NCI-H2107 treated with DMSO at 0.1 percent for 48 hours (cell line): ENCODE data around the gene CNDP1.
"Not testable (repeated sequence)": the region's sequence is repeated elsewhere in the genome, so short reads cannot be mapped to it uniquely, and the experiment has no call there.

Experiments used
- DNase-seq: peaks from one replicate; lab custom pipeline; 2025; ENCODE audit not compliant: unreplicated experiment; lab: John Stamatoyannopoulos, UW

The CNDP1 gene, protein sequence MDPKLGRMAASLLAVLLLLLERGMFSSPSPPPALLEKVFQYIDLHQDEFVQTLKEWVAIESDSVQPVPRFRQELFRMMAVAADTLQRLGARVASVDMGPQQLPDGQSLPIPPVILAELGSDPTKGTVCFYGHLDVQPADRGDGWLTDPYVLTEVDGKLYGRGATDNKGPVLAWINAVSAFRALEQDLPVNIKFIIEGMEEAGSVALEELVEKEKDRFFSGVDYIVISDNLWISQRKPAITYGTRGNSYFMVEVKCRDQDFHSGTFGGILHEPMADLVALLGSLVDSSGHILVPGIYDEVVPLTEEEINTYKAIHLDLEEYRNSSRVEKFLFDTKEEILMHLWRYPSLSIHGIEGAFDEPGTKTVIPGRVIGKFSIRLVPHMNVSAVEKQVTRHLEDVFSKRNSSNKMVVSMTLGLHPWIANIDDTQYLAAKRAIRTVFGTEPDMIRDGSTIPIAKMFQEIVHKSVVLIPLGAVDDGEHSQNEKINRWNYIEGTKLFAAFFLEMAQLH

DNA sequence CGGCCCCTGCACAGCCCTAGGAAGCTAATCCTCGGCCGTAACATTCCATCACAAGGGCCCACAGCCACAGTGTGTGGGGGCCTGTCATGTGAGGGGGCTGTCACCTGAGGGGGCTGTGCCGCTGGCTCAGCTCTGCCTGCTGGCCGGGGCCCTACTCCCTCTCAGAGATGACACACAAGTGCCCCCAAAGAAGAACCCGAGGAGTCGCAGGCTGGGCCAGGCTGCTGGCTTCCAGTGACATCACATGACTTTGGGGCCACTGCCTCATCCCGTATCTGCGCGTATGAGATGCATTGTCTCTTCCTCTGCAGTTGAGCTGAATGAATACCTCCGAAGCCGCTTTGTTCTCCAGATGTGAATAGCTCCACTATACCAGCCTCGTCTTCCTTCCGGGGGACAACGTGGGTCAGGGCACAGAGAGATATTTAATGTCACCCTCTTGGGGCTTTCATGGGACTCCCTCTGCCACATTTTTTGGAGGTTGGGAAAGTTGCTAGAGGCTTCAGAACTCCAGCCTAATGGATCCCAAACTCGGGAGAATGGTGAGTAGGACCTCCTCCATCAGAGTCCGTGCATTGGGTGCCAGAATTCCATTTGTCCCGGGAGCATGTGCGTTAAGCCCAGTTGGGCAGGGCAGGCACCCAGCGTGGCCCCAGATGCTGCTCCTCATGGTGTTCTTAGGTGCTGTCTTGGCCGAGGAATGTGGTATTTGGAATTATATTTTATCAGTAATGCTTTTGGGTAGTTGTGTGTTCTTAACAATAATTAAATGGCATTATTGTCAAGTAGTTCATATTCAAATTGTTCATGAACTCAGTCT lies at the start of gene CNDP1:
Gene CNDP1, plus strand, starts transcription at position 351 of the 820 bp plus-strand sequence. Its CDS starts 168 bp downstream, at position 519.
- no peak for DNase-seq

DNA sequence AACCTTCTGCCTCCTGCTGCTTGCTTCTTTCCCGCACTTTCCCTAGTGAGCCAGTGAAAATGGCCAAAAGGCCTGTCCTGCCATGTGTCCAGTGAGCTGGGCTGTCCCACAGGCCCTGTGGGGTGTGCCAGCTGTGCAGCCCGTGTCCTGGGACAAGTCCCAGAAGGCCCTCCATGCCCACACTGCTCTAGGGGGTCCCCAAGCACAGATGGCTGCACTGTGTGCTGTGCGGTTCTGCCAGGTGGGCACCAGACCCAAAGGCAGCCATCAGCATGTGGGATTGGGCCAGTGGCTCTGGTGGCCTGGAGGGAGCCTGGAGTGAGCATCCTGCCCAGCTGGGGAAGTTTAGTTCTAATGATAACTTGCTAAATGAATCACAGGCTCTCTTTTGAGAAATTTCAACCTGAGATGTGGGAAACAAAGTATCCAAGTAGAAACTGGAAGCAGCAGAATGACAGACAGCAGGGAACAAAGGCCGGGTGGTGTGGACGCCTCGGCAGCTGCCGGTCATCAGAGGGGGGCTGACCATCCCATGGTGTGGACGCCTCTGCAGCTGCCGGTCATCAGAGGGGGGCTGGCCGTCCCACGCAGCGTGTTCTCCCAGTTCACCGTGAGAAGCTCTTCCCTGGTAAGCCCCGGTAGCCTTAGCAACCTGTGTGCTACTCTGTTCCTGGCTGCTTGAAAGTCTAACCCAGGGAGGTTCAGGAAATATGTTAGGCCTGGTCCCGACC lies 48.0 kb upstream of the CNDP1 start:
- DNase-seq = no peak

DNA sequence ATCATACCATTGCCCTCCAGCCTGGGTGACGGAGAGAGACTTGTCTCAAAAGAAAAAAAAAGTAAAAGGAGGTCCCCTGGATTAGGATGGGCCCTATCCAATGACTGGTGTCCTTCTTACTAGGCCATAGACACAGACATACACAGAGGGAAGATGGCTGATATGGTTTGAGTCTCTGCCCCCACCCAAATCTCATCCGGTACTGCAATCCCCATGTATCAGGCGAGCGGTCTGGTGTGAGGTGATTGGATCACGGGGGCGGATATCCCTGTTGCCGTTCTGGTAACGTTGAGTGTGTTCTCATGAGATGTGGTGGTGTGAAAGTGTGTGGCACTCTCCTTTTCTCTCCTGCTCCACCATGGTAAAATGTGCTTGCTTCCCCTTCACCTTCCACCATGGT lies 45.9 kb upstream of the CNDP1 start:
- DNase-seq = no peak

DNA sequence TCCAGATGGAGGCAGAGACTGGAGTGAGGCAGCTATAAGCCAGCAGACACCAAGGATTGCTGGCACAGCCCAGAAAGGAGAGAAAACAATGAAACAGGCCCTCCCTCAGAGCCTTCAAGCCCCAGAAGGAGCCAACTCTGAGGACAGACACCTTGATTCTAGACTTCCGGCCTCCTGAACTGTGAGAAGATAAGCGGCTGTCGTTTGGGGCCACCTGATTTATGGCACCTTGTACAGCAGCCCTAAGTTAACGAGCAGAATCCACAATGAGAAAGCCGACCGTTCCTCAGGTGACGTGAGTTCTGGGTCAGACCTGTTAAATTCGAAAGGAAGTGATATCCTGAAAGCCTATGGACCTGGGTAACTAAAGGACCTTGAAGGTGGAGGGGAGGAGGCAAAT lies 45.4 kb upstream of the CNDP1 start:
- DNase-seq = no peak

DNA sequence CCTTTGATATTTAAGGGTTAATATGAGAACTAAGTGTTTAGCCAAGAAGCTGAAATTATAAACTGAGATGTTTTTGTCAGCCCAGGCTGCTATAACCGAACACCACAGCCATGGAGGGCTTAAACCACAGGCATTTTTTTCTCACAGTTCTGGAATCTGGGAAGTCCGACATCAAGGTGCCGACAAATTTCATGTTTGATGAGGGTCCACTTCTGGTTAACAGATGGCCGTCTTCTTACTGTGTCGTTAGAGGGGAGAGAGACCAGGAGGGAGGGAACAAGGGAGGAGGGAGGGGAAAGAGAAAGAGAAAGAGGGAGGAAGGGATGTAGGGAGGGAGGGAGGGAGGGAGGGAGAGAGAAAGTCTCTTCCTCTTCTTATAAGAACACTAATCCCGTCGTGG lies 44.6 kb upstream of the CNDP1 start:
- no peak for DNase-seq

DNA sequence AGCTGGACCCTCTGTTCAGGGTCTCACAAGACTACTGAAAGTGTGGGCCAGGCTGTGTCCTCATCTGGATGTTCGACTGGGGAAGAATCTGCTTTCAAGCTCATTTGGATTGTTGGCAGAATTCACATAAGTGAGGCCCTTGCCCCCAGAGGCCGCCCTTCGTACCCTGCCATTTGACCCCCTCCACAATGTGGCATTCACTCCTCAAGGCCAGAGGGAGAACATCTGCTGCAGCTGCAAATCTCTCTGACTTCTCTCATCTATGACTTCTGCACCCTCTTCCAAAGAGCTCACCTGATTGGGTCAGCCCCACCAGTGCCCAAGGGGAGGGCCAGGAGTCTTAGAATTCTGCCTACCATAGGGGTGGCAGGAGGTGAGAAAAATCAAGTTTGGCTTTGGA lies 42.0 kb upstream of the CNDP1 start:
- no peak for DNase-seq

DNA sequence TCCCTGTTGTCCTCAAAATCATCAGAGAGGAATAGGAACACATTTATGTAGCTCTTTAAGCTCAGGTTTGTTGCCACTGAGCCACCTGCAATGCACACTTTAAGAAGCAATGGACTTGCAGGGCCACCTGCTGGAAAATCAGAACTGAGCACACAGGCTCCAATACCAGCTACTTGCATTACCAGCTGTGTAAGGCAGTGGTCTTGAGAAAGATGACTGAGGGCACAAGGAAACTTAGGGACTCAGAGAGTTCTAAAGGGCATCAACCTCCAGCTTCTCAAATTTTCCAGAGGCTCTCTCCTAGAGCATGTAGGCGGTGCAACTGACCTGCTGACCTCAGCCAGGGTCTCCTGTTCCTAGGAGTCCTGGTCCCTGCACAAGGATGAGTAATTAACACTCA lies 40.6 kb upstream of the CNDP1 start:
- peak; percentile 54 for DNase-seq

DNA sequence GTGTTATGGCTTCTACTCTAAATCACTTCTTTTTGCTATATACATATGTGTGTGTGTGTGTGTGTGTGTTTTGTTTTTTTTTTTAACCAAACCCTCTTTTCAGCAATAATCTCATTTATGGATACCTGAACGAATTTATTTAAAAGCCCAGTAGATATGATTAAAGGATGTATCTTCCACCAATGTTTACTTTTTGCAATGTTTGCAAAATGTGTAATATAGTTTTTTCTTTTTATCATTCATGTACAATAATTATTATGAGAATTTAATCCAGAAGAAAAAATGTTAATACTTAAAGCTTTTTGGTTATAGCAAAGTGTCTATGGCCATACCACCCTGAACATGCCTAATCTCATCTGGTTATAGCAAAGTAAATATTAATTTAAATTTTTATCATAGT lies 39.8 kb upstream of the CNDP1 start:
- no peak for DNase-seq

DNA sequence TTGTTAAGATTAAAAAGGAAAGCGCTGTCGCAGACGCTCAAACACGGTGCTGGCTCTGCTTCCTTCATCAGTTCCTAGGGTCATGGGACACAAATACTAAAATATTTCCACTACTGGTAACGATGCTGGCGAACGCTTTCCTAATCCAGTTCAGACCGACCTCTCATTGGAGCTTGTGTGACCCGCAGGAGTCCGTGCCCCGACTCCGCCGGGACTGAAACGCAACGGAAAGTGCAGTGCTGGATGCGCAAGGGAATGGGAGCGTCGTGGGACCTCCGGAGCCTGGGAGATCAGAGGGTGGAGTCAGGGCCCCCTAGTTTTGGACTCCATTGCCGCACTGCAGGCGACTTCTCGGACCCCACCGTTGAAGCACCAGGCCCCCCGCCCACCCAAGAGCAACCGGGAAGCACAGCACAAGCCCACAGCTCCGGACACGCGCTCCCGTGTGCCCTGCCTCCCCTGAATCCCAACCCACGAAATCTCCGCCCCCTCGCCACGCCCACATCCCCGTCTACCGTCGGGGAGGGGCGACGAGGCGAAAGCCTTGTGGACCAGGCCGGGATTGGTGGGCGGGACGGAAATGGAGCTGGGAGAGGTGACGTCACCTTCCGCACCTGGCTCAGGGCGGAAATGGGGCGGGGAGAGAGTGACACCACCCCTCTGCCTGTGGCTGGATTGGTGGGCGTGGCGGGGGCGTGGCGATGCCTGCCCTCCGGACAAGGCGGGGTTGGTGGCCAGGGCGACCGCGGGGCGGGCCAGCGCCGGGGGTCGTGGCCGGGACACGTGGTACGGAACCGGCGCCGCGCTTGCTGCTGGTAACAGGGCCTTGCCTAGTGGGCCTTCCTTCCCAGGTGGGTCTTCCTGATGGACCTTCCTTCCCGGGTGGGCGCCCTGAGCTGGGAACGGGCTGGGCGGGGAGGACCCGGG lies 38.5 kb upstream of the CNDP1 start, which contains the start of gene CNDP2:
Gene CNDP2, plus strand, starts transcription at position 783 of the 927 bp plus-strand sequence. CDS start 3,611 bp downstream, outside the sequence.
- DNase-seq = peak; percentile 96

DNA sequence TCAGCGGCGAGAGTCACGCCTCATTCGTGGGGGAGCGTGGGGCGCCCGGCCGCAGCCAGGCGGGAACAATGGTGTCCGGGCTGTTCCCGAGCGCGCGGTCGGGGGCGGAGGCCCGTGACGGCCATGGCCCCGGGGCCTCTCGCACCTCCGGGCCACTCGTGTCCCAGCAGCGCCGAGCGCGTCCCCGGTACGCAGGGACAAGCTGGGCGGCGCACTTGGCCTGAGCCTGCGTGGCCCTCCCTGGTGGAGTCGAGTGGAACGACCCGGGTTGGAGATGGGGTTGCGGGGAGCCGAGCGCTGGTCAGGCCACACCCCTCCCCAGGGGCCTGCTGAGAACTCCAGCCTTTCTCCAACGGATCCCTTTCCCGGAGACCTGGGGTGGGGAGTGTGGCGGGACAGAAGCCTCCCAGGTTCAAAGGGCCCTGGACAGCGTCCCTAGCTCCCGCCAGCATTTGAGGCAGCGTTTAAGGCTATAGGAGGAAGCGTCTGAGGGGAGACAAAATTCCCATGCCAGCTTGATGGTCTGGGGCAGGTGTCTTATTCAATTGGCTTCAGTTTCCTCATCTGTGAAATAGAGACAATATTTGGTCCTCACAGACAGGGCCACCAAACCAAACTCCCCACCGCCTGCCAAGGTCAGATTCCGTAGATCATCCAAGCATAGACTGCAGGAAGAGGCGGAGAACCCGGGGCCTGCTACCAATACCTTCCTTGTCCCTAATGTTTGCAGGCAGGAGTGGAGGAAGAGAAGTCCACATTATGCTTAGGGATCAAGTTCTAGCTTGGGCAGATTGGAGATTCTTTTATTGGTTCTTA lies 37.6 kb upstream of the CNDP1 start:
- DNase-seq = peak; percentile 18

DNA sequence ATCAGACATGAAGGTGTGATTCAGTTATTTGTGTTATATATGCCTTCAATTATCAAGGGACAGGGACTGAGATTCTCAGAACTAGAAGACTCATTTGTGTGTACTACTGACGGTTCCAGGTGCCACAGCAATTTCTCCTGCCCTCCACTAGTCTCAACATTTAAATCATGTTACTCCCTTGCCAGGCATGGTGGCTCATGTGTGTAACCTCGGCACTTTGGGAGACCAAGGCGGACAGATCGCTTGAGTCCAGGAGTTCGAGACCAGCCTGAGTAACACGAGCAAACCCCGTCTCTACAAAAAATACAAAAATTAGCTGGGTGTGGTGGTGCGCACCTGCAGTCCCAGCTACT lies 37.0 kb upstream of the CNDP1 start:
- DNase-seq = no peak

DNA sequence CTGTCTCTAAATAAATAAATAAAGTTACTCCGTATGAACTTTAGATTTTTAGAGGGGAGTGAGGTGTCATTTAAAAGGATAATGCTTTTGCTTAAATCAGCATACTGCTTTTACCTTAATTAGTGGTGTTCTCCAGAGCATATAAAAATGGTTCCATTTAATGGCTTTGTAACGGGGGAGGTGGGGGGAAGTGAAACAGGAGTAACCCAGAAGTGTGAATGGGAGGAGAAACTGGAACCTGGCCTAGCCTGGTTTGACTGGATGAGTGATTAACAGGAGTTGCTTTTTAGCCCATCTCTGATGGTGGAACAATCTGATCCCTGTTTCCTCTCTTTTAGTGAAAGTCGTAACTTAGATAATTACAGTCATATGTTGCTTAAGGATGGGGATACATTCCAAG lies 36.5 kb upstream of the CNDP1 start:
- DNase-seq = peak; percentile 14

DNA sequence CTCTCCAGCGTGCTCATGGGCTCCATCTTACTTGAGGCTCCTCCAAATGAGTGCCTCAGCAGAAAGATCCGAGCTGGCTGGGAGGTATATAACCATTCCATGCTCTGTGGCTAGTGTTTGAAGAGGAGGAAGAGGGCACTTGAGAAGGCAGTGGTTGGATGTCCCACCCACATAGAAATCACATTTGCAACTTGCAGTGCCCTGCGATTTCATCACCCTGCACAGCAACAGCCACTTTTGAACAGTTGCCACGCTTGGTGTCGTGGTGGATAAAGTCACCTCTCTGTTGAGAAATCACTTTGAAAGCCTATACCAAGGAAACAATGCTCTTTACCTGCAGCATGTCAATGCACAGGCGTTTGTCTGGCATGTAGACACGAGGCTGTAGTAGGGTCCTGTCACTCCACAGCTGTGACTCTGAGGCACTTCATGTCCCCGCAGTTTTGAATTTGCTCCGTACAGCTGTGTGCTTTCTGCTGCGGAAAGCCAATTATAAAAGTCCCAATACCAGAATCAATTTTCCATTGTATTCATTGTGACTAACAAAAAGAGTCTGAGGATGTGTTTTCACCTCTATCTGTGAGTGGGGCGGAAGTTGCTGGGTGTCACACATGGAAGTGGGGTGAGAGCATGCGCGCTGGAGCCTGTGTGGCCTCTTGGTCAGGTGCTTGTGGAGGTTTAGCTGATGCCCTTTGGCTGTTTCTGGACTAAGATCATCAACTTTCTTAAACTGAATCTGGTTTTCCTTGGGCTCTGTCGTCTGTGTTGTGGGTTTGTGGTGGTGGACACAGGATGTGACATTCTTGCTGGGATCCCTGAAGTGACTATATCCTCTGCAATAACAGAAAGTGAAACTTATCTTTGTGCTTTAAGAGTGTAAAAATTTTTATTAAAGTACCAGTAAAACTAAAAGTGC lies 35.3 kb upstream of the CNDP1 start:
- peak; percentile 82 for DNase-seq

DNA sequence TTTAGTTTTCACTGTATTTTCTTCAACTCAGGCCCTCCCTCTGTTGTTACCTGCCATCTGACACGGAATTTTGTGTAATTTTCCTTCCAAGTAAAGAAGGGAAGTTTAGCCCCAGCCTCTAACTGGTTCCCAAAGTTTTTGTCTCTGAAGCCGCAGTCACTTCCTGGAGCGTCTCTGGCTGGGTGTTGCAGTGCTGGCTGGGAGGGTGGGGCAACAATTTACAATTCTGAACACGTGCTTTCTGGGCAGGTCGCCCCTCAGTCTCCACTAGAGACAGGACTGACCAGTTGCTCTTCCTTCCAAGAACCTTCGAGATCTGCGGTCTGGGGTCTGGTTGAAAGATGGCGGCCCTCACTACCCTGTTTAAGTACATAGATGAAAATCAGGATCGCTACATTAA lies 34.7 kb upstream of the CNDP1 start:
- DNase-seq = no peak

DNA sequence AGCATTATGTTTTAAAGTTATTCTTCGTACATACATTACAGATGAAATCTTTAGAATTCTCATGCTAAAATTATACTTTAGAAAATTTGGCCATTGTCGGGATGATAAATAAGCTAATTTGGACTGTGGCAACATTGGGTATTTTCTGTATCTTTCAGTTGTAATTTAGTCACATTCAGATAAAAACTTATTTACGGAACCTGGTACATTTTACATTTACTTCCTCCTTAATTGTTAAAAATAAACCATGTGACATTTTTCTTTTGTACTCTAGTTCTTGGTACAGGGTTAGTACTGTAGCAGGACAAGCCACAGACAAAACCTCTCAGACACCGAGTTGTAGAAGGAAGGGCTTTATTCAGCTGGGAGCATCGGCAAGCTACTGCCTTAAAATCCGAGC lies 33.9 kb upstream of the CNDP1 start:
- DNase-seq = no peak

DNA sequence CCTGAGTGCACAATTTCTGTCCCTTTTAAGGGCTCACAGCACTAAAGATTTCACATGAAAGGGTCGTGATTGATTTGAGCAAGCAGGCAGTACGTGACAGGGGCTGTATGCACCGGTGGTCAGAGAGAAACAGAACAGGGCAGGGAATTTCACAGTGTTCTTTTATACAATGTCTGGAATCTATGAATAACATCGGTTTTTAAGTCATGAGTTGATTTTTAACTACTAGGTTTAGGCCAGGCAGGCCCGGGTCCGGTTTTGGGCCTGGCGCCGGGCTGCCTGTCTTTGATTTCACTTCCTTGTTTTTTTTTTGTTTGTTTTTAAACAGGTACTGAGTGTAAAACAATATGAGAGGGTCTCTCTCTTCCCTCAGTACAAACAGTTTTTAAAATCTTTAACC lies 33.5 kb upstream of the CNDP1 start:
- not testable (repeated sequence) for DNase-seq

DNA sequence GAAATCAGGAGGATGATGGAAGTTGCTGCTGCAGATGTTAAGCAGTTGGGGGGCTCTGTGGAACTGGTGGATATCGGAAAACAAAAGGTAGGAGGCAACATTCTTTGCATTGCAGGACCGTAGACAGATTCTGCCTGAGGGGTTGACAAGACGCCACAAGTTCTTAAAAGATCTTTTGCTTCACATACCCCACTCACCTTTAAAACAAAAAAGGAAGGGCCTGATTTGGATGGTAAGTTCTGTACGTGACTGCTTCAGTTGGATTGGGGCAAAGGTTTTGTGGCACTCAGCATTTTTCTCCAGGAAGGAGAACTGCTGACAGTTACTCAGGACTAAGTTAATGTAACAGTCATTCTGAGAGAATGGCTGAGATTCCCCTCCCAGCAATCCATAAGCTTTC lies 32.9 kb upstream of the CNDP1 start:
- DNase-seq = no peak

DNA sequence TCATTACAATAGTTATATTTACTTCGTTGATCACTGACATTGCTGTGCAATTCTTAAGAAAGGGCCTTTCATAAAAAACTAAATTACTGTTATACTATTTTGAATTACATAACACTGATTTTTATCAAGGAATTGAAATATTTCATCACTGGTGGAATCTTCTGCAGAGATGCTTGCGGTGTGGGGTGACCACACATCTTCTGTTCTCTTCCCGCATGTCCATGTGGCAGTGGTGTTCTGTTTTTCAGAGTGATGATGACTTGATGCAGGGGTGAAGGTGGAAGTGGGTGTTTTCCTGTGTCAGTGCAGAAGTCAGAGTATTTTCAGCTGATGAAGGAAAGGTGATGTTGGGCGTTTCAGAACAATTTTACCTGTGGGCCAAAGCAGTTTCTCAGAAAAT lies 31.2 kb upstream of the CNDP1 start:
- DNase-seq = no peak
